HPDE6-E6E7 (cell line): ENCODE results near the gene ELP2.

Experiments used
- DNase-seq: peaks from one replicate; pipeline ENCODE4 v3.0.0; 2011; ENCODE audit warnings: missing footprints; ENCODE audit errors: extremely low spot score

The ELP2 gene

DNA sequence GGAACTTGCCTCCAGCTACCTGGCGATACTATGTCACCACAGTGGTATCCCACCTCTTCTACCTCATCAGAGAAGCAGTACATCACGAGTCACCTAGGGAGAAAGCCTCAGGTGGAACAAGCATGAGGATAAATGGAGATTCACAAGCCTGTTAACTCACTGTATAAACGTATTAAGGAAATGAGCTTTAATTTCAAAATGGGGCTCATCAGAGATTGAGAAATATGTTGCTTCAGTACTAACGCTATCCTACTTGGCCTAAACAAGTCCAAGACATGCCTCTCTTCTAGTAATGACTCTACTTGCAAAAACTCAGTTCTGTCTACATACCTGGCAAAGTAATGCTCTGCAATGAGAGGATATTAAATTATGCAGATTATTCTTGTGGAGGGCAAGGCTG, 4.9 kb upstream of the ELP2 start:
- no peak for DNase-seq

DNA sequence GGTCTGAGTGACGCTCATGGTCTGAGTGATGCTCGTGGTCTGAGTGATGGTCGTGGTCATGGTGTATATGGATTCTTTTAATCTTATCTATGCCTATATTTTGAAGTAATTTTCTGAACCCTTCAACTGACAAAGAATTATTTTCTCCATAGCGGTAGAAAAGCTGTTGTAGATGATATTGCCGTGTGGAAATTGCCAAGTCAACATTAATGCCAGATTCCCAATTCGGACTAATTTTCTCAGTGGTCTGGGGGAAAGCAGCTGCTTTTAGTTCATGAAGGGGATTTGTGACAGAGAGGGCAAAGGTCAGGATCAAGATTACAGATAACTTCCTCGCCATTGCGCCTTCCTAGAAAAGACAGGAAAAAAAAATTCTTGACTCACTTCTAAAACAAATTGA, 3.0 kb upstream of the ELP2 start:
- no peak for DNase-seq

DNA sequence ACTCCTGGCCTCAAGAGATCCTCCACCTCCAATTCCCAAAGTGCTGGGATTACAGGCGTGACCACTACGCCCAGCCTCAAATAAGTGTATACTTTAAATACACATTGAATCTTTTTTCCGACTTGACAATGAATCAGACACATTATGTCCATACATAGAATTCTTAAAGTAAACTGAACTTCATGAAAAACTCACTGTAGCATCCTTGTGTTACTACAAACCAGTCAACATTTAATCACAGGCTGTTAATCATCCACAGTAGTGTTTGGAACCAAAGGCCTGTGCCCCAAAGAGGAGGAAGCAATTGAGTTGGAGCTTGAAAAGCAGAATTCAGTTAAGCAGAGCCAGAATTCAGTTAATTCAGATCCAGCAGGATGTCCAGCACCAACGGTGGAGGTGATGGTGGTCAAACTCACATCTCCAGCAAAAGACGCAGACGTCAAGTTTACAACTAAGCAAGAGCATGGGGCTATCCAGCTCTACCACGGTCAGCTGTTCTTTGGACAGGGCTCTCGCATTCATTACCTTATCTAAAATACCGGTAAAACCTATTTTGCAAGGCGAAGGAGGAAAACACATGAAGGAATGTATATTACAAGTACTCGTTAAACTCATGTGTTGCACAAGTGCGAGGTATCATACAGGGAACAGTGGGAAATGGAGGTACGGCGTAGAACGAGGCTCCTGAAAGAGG, 1.7 kb upstream of the ELP2 start:
- no peak for DNase-seq

DNA sequence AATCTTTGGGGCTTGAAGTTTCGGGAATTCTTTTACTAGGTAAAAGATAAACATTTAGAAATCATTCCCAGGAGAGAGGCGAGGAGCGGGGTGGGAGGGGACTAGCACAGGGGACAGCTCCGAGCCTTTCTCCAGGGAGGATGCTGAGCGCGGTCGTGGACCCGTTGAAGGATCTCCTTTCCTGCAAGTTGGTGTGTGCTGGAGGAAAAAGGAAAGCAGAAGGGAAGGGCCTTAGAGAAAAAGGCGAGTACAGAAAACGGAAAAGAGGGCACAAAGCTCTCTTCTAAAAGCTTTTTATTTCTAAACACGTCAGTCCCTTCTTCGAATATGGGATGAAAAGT, 1.2 kb upstream of the ELP2 start:
- peak; percentile 17 for DNase-seq

DNA sequence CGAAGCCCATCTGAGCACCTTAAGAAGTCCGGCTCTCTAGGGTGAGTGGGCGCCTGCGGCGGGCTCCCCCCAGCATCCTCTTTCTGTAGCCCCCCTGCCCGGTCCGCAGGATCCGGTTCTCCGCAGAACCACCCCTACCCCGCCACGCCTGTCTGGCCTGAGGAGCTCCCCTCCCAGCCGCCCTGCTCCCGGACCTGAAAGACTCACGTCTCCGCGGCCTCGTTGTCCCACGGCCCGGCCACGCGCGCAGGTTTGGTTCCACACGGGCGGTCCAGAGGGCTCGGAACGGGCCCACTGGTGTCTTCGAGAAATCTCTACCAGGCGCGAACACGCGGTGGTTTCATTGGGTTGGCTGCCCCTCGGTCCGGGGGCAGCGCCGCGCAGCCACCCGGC, 796 bp upstream of the ELP2 start:
- no peak for DNase-seq

DNA sequence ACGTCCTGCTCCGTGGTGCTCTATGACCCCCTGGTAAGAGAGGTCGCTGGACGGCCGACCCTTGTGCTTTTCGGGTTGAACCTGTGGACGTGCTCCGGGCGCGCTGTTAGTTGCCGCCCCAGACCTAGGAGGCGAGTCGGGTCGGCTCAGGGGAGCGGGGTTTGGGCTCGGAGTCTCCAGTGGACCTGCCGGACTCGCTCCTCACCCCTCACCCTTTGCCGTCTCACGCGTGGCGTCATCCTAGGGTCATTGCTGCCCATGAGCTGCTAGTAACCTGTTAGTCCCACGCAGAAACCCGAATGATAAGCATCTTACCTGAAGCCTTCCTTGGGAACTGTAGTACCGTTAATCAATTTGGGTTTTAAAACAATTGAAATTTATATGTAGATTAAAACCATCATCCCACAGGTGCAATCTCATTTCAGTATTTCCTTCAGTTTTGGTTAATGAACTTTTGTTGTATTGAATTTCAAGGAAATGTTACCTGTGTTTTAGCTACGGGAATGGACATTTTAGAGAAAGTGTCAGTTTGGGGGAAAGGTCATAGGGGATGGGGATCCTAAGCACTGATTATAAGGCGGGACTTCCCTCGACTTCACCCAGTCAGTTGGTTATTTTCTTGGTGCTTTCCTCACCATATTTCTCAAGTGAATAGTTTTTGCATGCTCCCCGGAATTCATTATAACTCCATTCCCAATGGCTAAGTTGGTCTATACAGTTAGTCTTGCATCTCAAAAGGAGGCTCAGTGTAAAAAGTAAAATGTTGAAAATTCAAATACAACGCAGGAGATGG, 536 bp downstream of the ELP2 start:
- DNase-seq, result peak; percentile 2

DNA sequence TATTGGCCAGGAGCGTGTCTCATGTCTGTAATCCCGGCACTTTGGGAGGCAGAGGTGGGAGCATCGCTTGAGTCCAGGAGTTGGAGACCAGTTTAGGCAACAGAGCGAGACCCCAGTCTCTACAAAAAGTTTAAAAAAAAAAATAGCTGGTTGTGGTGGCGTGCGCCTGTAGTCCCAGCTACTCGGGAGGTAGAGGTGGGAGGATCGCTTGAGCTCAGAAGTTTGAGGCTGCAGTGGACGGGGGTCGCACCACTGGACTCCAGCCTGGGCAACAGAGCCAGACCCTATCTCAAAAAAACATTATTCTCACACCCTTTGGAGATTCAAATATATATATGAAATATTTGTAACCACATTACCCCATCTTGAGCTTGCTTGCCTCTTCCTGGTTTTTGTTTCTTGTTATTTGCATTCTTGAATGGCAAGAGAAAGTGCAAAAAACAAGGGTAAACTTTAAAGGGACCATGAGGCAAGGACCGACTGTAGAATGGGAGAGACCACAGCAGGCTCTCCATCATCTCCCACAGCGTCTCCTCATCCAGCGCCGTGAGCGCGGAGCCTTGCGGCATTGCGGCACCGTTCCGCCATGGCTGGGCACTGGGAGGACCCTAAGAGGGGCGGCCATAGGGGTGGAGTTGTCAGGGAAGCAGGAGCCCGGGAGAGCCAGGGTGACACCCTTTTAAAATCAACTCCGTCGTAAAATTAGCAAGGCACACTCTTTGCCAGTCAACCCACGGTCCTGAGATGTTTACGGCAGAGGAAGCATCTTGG, 1.4 kb downstream of the ELP2 start:
- DNase-seq, result no peak

DNA sequence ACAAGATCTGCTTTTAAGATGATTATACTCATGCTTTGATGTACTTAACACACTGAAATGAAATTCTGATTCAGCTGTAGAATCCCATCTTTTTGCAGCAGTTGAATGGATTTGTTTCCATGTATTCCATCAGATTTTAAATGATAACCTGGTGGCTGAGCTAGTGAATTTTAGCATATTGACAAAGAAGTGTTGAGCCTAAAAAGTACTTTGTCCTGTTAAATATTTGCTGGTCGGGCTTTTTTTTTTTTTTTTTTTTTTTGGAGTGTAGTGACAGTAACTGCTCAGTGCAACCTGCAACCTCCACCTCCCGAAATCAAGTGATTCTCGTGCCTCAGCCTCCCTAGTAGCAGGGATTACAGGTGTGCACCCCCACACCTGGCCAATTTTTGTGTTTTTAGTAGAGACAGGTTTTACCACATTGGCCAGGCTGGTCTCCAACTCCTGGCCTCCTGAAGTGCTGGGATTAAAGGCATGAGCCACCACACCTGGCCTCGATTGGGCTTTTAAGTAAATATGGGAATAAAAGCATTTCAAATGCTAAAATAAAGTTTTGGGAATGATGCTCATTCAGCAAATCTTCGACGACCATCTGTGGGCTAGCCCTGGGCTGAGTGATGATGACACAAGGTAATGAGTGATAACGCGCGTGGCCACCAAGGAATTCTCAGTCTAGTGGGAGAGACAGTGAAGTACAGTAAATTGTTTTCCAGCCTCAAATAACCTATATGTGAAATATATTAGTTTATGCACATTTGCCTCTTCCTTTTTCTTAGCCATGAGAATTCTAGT, 2.2 kb downstream of the ELP2 start:
- DNase-seq, result no peak

DNA sequence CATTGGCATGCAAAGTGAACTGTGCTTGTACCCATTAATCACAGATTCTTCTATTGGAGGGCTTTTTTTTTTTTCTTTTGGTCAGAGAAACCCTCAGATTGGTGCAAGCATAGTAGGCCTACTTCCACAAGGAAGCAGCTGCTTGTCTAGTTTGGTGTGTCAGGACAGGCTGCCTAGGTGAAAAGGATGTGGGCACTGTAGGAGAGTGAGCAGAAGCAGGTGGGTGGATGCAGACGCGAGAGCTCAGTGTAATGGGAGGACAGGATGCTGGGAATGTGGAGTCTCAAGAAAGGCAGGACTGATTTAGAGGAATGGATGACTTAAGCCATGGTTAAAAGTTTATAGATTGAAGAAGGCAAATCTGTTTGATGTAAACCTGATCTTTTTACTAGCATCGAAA, 3.1 kb downstream of the ELP2 start:
- no peak for DNase-seq

DNA sequence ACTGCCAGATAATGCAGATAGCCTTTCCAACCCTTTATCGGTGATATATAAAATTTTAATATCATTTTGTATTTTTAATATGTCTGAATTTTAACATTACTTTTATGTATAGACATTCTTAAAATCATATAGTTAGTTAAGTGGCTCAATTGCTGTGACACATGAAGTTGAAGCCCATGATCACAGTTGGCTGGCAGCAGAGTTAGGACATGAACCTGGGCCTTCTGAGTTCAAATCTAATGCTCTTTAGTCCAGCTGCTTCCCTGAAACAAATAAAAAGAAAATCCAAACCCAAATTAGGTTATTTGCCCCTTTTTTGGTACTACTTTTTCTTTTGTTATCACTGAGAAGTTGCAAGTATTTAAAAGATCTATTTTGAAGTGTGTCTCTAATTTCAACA, 5.6 kb downstream of the ELP2 start:
- no peak for DNase-seq

DNA sequence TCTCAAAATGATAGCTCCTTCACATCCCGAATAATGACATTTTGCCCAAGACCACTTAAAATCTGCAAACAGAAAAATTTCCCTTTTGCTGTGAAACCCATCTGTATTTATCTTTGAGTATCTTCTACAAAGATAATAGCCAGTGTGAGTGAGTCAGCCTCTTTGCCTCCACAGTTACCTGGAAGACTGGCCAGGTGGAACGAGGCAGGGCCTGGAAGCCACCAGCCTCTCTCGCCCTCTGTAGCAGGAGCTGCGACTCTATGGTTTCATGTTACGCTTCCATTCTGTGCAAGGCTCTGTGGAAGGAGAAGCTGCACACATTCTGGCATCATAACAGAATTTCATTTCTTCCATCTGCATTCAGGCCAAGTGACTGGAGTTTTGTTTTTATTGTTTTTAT, 9.5 kb downstream of the ELP2 start:
- no peak for DNase-seq

DNA sequence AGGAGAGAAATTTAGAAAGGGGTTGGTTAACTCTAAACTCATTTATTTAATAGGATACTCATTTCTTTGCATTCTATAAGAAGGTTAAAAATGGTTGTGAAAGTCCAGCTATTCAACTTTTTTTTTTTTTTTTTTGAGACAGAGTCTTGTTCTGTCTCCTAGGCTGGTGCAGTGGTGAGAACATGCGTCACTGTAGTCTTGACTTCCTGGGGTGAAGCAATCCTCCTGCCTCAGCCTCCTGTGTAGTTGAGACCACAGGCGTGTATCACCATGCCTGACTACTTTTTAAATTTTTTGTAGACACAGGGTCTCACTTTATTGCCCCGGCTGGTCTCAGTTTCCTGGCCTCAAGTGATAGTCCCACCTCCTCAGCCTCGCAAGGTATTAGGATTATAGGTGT, 11.9 kb downstream of the ELP2 start:
- no peak for DNase-seq

DNA sequence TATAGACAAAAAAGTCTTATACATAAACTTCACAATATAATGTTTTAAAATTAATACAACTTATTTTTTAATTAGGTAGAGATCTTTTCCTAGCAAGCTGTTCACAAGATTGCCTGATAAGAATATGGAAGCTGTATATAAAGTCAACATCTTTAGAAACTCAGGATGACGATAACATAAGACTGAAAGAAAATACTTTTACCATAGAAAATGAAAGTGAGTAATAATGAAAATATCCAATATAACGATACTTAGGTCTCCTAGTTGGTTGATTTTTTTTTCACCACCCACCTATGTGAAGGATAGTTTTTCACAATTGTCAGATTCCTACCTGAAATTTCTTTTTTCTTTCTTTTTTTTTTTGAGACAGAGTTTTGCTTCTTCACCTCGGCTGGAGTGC, 13.1 kb downstream of the ELP2 start:
- no peak for DNase-seq

DNA sequence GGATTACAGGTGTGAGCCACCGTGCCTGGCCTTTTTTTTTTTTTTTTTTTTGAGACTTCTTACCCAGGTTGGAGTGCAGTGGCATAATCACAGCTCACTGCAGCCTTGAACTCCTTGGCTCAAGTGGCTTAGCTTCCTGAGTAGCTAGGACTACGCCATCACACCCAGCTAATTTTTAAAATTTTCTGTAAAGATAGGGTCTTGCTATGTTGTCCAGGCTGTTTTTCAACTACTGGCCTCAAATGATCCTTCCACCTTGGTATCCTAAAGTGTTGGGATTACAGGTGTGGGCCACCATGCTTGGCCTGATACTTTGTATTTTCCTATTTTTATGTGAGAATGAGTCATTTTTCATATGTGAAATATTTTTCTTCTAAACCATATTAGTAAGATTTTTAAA, 13.7 kb downstream of the ELP2 start:
- no peak for DNase-seq

DNA sequence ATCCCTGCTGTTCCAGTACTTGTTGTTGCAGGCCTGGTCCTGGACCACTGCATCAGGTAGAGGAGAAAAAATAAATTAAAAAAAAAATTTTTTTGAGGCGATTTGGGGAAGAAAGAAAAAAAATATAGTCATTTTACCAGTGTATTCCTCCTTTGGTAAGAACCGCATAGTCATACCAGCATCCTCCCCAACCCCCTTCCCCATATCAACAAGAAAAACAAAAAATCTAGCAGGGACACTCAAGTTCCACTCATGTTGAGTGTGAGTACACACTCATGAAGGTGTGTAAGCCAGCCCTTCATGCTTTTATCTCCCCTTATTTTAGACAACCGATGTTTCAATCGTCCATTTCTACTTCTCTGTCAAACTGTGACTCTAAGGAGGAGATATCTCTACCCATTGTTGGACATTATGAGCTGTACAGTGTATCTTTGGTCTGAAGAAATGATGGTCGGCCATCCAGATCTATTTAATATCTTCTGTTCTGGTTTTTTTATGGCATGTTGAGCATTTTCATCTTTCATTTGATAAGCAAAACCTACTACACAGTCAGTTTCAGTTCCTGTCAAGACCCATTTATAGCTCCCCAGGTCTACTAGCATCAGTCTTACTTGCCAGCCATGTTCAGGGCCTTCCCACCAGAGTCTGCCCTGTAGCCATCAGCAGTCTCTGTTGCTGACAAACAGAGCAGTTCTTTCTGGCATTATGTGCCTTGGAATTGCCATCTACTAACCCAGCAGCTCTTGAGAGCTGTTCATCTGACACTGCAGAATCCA, 20.0 kb downstream of the ELP2 start:
- DNase-seq, result no peak

DNA sequence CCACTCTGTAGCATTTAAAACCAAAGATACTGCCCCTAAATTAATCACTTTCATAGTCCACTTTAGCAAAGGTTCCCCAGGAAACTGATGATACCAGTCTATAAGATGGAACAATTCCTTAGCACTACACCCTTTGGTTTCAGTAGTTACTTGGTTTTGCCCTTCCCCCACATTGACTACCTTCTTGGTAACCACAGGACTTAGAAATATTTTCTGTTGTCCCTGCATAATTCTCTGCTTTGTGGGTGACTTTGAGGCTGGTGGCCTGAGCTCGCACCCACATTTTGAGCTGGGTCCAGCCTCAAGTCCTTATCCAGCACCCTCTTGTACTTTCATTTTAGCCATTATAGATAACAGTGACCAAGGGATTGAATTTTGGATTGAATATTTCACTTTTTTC, 23.1 kb downstream of the ELP2 start:
- DNase-seq, result no peak

DNA sequence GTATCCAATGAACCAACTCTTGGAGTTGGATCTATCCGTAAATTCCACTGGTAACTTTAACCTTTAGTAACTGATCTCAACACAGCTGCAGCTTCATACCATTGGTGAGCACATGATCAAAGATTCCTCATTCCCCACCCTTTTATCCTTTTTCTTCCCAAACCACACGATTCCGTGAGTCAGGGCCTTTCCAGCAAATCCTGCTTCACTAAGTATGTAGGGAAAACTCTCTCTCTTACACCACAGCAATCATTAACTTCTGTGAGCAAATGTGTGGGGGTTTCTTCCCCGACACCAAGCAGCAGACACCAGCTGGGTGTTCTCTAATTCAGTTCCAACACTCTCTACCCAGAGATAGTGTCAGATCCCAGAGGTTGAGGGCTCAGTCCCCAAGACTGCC, 23.5 kb downstream of the ELP2 start:
- DNase-seq, result no peak

DNA sequence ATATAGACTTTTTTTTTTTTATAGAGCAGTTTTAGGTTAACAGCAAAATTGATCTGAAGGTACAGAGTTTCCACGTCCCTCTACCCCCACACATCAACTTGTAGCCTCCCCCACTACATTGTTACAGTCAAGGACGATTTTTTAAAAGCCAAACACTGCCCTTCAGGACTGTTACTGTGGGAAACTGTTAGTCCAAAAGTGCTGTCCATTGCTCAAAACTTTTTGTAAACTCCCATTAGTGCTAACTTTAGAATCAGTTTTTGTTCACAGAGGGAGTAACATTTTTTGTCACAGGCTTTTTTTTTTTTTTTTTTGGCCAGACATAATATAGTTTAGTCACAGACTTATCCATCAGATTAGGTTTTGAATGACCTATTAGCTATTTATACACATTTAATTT, 24.1 kb downstream of the ELP2 start:
- no peak for DNase-seq

DNA sequence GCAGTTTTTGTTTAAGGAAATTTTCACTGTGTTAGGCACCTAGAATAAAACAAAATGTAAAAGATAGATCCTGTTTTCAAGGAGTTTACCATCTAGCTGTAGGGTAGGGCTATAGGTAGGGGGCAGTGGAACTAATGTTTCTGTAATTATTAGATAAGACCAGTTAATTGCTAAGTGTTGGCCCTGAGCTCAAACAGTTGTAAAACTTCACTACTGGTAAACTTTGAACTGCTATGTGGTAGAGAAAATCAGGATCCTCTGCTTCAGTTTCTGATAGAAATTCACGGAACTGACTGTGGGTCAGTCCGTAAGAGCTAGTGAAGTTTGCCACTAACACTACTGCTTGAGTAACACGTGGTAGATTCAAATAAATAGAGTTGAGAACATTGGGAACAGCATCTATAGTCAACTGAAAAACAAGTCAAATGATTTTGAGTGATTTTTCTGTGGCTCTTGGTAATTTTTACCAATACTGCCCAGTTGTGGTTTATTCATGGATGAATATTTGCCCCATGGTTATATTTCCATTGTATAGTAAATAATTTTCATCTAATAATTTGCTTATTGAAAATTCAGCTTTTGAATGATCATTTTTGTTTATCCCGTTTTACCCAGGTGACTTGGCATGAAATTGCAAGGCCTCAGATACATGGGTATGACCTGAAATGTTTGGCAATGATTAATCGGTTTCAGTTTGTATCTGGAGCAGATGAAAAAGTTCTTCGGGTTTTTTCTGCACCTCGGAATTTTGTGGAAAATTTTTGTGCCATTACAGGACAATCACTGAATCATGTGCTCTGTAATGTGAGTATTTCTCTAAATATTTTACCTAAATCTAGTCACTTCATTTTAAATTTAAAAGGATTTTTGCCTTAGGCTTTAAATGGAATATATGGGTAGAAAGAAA, 26.4 kb downstream of the ELP2 start:
- no peak for DNase-seq

DNA sequence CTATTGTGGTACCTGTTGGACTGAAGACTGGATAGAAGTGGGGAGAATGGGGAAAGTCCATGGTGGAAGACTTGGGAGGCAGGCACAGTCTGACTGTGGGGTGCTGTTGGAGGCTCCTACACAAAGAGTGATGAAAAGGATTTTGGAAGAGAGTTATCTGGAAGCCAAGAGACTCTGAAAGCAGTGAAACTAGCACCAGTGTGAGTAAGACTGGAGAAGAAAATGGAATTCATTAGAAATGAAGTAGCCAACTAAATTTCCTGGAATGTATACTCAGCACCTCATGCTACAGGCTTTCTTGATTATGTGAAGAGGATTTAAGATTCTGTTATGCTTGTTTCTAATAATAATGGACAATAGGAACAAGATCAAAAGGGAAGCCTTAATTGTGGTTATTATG, 27.7 kb downstream of the ELP2 start:
- DNase-seq, result no peak
